Stimulated activated CD4-positive, alpha-beta T cell treated with anti-CD3 and anti-CD28 coated beads, TNF-alpha, amount 100 ng/mL, for 1 hour (primary cell): ENCODE data around the gene DOCK10.

ENCODE experiments used
- DNase-seq, 3 donors: peaks; one replicate each; pipeline ENCODE4 v3.0.0-alpha.2; 2020; ENCODE audit warnings: low read depth in 3 of 3, low spot score in 1 of 3

DOCK10 gene

GRCh38 chr2:224729435-224729834 lies 312.8 kb downstream of the DOCK10 start:
- DNase-seq = no peak

DNA sequence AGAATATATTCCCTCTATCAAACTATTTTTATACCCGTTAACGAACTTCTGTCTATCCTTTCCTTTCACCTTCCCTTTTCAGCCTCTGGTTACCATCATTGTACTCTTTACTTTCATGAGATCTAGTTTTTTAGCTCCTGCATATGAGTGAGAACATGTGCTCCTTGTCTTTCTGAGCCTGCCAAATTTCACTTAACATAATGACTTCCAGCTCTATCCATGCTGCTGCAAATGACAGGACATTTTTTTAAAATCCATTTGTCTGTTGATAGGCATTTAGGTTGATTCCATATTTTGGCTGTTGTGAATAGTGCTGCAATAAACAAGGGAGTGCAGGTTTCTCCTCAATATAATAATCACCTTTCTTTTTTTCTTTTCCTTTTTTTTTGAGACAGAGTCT lies 317.9 kb downstream of the DOCK10 start:
- no peak for DNase-seq

- no peak for DNase-seq
These were observed 318.6 kb downstream of the DOCK10 start for GRCh38 chr2:224723586-224724217.

- no peak for DNase-seq
These were observed 319.5 kb downstream of the DOCK10 start for GRCh38 chr2:224722770-224723169.

DNA sequence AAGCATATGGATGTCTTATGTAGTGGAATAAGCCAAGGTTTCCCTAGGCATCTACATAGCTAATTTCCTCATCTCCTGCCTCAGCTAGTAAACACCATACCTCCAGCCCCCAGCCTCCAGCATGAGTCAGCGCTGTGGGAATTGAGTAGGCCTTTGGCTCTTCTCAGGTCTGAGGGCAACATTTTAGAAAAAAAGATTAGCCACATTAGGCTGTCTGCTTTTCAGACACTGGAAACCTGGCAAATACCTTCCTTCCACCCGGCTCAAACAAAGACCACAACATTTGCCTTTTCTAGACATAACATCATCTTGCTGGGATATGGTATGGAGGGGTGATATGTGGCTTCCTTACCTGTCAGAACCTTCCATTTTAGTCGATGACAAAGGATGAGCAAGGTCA lies 320.0 kb downstream of the DOCK10 start:
- DNase-seq = no peak

- no peak for DNase-seq
These were observed 325.3 kb downstream of the DOCK10 start for GRCh38 chr2:224716921-224717320.

DNA sequence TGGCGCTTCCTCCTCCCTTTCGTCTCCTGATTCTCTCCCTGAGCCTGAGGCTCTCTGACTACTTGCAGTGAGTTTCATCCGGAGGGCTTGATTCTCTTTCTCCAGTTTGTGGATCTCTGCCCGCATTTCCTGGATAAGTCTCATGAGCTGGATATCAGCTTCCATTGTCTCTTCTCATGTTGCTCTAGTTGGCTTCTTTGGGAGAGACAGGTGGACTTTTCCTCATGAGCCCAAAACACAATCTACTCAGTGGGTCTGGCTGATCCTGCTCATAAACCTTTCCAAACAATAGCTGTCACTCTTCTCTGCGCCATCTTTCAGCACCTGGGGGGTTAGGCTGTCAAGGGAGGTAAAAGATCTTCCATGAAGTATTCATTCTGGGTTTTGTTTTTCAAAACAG lies 326.1 kb downstream of the DOCK10 start, which contains the start of gene CCDC195:
TSS of gene CCDC195 (minus strand) at position 165 of the 400 bp plus-strand sequence. CDS start at position 165, 0 bp downstream.
- no peak for DNase-seq
